ENCODE results near the gene PDGFRB.

The PDGFRB gene

DNA sequence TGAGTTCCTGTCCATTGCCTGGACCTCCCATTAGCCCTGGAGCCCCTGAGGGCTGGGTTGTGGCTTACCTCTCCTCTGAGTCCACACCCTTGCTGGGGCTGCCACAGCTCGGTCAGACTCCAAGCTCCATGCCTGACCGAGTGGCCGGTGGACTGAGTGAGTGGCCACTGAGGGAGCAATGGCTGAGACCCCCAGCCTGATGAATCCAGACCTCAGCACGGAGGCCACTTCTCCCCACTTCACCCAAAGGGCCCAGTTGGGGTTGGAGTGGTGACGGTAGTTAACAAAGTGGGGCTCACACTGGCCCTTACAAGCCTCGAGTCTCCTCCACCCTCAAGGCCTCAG, 28.8 kb downstream of the PDGFRB start:
- DNase-seq = no peak

DNA sequence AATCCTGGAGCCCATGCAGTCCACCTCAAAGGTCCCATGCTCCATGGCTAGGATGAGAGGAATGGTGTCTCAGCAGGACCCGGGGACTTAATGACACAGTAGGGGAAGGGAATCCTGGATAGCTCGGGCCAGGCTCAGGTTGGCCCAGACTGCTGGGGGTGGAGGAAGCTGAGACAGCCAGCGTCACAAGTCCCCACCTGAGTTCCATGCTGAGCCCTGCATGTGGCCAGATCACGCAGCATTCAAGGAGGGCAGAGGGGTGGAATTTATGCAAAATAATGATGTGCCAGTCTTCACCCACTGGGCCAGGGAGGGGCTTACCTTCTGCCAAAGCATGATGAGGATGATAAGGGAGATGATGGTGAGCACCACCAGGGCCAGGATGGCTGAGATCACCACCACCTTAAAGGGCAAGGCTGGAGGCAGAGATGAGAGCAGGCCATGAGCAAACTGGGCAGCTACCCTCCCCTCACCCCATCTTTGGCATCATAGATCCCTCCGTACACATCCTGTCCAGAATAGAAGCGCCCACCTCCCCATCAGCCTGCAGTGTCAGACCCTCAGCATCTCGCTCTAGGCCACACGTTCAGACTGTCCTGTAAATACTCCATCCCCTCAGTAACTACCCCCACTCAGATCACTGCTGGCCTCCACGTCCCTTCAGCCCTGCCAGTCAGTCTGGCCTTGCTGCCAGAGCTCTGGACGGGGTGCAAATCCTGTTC, 29.3 kb downstream of the PDGFRB start:
- no peak for DNase-seq

DNA sequence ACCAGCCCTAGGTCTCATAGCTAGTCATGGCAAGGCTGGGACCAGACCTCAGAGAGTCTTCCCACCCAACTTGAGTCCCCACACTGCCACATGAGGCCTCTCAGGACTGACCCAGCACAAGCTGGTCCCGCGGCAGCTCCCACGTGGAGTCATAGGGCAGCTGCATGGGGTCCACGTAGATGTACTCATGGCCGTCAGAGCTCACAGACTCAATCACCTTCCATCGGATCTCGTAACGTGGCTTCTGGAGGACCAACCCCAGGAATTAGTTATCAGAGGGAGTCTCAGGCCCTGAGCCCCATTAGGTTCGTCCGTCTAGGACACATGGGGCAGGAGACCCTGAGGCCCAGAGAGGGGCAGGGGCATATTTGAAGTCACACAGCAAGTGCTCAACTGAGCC, 30.3 kb downstream of the PDGFRB start:
- no peak for DNase-seq

DNA sequence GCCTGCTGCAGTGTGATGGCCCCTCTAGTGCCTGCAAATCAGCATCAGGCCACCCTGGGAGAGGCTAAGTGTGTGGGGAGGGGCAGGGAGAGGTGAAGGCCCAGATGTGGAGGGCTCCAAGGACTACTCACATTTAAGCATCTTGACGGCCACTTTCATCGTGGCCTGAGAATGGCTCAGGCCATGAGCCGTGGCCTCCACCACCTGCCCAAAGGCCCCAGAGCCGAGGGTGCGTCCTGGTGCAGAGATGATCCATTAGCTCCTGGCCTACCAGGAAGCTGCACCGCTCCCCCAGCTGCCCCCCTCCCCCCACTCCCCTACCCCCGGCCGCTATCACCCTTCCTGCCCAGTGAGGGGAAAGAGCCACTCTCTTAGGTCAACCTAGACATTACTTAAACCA, 31.0 kb downstream of the PDGFRB start:
- no peak for DNase-seq

DNA sequence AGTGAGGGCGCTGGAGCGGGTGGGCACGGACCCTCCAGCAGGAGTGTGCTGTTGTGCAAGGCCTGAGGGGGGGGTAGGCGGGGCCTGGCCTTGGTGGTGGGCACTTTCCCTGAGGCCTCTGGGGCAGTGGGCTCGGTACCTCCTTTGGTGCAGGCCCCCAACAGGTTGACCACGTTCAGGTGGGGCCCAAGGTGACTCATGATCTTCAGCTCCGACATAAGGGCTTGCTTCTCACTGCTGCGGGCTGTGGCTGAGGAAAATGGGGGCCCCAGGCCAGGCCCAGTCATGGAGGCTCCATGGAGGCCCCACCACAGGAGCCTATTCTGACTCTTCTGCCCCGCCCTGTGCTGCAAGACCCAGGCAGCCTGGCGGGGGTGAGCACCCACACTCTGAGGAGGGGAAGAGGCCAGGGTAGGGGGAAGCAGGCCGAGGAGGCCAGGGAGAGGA, 31.5 kb downstream of the PDGFRB start:
- no peak for DNase-seq

DNA sequence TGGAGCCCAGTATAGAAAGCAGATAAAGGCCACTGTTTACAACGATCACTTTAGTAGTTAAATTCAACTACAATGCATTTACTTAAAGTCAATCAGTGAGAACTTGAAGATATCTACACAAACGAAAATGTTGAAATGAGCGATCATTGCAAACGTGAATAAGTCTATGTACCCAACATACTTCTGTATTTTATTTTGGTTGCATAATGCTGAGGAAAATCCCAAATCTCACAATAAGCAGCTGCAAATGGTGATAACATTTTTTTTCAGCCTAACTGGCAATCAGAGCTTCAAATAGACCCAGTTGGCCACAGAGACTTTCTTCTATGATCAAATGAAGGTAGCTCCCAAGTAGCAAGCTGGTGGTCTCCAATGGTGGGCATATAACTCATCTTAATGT, 32.1 kb downstream of the PDGFRB start:
- no peak for DNase-seq

DNA sequence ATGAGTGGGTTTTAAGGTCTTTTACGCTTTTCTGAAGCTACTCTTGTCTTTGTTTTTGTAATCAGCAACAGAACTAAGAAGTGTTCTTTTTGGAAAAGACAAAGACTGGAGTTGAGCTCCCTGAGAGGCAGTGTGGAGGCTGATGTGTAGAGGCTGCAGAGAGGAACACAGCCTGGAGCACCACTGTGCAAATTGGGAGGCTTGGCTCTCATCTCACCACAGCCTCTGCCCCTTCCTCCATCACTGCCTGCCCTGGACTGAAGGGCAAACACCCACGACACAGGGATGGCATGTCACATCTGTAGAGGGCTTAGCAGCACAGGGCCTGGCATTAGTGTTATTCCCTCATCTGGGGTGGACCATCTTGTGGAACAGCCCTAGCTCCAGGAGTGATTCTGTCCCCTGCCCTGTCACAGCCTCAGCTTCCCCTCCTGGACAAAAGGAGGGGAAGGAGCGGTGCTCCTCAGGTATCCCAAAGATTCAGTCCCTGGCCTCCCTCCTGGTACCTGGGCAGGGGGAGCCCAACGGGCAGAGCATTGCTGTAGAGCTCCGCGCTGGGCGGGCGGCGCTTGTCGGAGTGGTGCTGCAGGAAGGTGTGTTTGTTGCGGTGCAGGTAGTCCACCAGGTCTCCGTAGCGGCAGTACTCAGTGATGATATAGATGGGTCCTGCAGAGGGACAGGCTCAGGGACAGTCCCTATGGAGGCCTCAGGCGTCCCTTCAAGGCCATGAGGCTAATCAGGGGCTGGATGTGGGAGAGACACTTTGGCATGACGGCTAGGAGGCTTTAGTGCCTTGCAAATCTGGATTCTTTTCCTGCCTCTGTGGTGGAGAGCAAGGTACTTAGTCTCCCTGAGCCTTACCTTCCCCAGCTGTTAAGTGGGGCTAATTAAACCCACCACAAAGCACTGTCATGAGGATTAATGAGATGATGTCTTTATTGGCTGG, 32.8 kb downstream of the PDGFRB start:
- DNase-seq = no peak

DNA sequence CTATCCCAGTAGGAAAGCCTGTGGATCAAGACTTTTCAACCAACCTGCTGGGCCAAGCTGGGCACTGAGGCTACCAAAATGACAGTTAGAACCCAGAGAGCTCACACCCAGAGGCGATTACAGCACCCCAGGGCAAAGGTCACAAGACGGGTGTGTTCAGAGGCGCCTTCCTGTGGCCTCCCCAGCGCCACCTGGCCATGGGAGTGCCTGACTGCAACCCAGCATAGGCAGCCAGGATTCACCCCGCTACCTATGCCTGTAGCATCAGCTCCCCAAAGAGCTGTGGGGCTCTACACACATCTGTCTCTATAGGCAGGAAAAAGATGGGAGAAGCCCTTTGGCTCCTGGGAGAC, 33.5 kb downstream of the PDGFRB start:
- no peak for DNase-seq

DNA sequence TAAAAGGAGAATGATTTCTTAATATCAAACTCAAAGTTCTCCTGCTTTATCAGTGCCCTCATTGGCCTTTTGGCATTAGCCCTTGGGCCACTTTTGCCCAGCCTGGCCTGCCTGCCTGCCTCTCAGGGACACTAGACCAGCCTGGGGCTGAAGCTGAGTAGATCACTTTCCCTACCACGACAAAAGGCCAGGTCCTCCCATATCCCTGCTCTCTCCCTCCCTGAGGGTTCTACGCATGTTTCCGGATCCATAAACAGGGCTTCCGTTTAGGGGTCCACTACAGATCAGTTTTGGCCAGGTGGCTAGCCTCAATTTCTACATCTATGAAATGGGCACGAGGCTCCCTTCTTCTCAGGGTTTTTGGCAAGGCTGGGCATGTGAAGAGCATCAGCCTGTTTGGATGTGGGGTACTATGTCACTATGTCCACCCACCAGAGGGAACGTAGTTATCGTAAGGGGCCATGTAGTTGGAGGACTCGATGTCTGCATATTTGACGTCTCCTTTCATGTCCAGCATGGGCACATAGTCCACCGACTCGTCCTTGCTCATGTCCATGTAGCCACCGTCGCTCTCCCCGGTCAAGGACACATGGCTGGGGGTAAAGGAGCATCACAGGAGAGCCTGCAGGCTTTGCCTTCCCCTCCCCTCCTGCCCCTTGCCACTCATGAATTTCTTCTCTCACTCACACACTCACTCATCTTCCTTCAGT, 34.0 kb downstream of the PDGFRB start:
- DNase-seq = no peak

DNA sequence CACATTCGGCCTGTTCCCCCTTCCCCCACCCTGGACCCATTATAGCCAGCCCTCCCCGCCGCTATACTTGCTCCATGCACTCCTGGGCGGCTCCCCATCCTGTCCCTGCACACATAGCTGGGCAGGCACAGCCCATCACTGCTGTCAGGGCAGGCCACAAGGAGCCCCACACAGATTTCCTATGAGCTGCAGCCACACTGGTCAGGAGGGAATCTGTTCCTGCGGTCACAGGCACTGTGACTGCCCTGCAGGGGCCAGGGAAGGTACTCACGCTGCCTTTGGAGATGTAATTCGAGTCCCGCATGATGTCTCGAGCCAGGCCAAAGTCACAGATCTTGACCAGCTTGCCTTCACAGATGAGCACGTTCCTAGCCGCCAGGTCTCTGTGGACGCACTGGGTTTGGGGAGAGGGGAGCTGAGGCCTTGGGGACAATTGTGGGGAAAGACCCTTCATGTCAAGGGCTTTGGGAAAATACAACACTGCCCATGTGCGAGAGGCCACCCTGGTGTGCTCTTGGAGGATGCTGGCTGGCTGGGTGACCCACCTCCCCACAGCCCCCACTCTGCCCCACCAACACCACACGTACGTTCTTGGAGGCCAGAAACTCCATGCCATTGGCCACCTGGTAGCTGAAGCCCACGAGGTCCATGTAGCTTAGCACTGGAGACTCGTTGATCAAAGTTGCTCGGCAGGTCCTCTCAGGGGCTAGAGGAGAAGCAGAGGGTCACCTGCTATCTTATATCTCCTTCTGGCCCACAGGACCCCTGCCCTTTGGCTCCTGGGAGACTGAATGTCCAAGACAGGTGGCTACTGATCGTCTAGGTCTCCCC, 34.8 kb downstream of the PDGFRB start:
- DNase-seq = no peak

DNA sequence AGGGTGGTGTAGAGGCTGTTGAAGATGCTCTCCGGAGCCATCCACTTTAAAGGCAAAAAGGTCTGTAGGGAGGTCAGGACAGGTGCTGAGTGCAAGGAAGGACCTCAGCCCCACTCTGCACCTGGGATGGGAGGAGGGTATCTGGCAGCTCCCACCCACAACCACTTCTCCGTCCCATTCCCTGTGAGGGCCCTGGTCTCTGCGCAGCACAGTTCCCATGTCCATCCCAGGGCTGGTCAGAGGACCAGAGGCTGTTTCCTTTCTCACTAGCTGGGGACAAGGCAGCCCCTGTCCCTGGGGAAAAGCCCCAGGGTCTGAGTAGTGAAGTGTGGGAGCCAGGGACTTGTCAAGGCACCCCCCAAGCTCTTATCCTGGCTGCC, 35.6 kb downstream of the PDGFRB start:
- DNase-seq = no peak

DNA sequence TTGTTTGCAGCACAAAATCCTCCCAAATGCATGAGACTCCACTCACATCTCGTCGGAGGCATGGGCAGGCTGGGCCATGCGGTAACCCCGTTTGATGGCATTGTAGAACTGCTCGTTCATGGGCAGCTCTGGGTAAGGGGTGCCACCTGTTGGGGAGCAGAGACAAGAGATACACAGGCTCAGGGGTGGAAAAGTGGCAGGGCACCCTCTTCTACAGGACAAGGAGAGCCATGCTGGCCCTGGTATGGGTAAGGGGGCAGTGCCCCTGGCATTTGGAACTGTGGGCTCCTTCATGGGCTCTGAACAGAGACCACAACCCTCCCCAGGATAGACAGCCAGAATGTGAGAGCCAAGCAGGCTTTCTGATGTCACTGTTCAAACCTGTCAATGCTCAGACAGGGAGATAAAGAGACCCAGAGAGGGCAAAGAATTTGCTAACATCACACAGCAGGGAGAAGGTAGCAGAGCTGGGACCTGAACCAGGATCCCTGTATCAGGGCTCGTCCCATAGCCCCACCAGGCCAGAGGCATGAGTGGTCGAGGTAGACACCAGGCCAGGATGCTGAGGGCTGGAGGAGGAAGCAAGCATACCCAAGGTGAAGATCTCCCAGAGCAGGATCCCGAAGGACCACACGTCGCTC, 36.1 kb downstream of the PDGFRB start:
- no peak for DNase-seq

DNA sequence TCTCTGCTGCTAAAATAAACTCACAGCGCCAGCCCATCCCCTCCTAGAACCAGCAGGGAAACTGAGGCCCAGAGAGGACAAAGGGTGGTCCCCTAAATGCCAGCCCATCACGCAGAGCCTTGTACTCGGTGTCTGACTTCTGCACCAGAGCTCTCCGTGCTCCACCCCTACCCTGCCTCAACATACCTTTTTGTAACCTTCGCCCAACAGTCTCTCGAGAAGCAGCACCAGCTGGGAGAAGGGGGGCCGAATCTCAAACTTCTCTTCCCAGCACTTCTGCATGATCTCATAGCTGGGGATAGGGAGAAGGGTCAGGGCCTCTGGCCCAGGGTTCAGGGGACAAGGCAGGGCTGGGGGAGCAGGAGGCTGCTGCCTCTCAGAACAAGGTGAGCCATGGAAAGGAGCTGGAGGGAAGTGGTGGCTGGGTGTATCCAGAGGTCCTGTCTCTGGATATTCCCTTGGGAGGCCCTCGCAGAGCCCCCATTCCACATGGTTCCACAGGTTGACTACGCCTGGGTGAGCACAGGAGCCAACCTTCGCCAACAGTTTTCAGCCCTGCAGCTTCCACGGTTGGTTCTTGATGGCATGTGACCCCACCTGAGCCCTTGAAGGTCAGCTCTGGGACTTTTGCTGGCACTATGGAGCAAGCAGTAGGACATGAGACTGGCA, 37.0 kb downstream of the PDGFRB start:
- DNase-seq = no peak

DNA sequence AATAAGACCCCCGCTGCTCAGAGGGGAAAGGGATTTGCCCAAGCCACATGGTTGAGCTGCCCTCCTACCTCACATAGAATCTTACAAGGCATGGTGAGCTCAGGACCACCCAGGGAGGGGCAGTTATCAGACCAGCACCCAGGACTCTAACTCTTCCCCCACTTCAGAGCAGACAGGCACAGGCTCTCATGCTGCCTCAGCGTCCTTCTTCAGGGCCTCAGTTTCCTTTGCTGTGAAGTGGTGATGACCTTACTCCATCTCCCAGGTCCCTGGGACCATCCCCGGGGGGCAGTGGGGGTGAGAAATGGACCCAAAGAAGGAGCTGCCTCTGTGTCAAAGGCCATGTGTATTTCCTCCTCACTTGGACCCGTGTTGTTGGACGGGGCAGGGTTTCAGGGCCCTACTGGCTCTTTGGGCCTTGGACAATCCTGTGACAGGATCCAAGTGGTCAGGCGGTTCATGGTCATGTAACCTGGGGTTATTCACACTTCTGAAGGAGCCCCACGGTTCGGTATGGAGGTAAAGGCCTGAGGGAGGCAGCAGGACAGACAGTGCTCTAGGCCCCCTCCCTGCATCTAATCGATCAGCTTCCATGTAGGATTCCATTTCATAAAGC, 37.6 kb downstream of the PDGFRB start:
- DNase-seq = no peak

DNA sequence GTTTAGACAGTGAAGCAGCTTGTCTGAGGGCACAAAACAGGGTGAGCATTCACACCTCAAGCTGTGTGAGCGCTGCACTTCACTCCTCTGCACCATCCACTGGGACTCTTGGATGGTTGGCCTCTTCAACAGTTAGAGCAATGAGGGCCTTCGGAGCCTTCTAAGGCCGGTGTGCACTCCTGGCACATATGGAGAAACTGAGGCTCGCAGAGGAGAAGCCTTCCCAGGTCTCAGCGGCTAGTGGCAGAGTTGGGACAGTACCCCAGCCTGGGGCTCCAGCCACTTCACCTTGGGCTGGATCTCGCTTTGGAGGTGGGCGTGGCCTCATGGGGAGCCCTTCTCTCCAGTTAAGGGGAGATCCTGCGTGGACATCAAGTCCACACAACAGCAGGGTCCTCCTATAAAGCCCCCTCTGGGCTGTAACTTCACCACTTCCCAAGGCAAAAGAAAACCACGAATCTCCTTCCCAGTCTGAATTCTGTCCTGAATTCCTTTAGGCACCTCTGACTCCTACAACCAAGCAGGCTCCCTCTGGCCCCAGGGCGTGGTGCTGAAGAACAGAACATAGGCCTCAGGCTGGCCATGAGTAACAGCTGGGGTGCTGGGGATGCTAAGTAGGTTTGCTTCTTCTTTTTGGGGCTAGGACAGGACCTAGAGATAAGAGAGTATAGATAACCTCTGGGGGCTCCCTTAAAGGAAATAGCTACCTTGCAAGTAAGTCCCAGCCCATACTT, 38.8 kb downstream of the PDGFRB start:
- no peak for DNase-seq

DNA sequence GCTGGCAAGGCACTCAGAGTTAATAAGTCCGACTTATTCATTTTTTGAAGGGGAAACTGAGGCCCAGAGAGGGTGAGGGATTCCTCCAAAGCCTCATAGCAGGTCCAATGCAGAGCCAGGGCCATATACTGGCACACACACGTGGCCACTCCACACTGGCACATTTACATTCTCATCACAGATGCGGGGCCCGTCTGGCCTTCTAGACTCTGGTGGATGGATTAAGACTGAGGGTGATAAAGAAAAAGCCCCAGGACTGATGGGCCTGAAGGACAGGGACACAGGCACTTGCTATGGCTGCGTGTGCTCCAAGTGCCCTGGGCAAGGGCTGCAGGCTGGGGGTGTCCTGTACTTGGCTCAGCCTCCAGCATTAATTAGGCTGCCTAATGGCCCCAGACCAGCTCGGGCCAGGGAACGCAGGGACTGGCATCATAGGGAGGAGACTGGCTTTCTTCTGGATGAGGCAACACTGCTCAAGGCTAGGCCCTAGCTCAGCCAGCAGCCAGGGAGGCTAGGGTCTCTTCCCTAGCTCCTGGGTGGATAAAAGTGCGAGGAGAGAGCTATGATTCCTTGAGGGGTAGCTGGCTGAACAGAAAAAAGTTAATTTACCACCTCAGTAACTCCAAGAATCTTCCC, 40.8 kb downstream of the PDGFRB start:
- no peak for DNase-seq

DNA sequence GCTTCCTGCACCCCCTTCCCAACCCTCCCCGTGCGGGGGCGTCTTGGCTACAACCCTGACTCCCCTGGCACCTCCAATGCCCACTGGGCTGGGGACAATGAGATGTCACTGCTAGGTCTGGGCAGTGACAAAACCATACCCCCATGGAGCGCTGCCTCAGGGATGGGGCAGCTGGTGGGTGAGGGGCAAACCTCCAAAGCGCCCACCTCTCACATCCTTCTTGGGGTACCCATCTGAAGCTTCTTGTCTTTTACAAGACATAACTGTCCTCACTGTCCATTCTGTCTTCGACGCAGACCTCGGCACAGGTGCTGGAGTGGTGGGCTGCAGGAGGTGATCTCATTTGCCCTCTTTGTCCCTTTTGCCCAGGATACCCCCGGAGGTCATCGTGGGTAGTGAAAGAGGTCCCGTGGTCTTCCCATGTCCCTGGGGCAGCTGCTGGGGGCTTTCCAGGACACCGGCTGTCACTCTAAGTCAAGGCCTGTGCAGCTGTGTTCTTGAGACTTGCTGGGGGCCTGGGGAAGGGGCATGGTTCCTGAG, 41.5 kb downstream of the PDGFRB start:
- DNase-seq = no peak

DNA sequence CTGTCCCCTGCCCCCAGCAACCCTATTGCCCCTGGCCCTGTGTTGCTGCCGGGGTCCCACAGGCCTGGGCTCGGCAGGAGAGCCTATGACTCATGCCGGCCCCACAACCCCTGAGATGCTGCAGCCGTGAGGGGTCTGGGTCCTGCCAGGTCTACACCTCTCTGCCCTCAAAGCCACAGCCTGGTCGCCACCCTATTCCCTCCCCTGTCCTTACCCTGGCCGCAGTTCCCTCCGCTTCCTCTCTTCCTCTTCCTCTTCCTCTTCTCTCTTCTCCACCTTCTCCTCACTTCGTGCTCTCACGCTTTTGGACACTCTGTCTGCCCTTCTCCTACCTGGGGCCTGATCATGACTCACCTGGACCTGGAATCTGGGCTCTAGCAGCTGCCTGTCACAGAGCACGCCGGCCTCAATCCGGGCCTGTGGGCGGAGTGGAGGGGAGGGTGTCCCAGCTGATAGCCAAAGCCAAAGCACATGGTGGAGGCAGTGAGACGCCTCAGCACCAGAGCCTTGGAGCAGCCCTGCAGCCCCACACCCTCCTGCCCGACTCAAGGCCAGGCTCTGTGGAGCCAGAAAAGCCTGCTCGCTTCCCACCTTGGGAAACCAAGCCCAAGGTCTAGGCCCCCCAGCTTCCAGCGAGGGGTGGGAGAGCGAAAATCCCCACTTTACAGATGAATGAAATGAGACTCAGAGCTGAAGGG, 42.4 kb downstream of the PDGFRB start:
- no peak for DNase-seq
